Measurements from ENCODE around the gene IGFBPL1. TPM values are rescaled to one million over a fixed set of nuclear protein-coding genes. Genes with fewer than 3 reads are reported as not detected.

IGFBPL1 gene
- total RNA-seq, 1 donor from 2014 or later: 26.7 TPM

GRCh38 chr9:38376021-38376670 lies 48.1 kb downstream of the IGFBPL1 start:
- TF ChIP-seq CTCF (conservative IDR thresholded peaks at IDR 0.05): no peak
- H3K27ac Mint-ChIP-seq: no peak overlapping the region
- H3K36me3 Mint-ChIP-seq: no peaks in the 10 kb centered on the region
- no peak overlapping the region for H3K4me3 Mint-ChIP-seq
- H3K4me1 Mint-ChIP-seq (ENCODE audit: unreplicated experiment): peaks cover 24% of the 10 kb centered on the region
- no peak for DNase-seq (ENCODE audit: extremely low spot score, unreplicated experiment)
- no peaks in the 10 kb centered on the region for H3K9me3 Mint-ChIP-seq
- H3K27me3 Mint-ChIP-seq: peaks cover 6% of the 10 kb centered on the region

GRCh38 chr9:38375572-38375963 lies 48.7 kb downstream of the IGFBPL1 start:
- DNase-seq (ENCODE audit: extremely low spot score, unreplicated experiment): no peak
- Mint-ChIP-seq H3K4me1 (ENCODE audit: unreplicated experiment) (peaks cover 18% of the 10 kb centered on the region), H3K9me3 (no peaks in the 10 kb centered on the region), H3K27me3 (peaks cover 9% of the 10 kb centered on the region), H3K36me3 (no peaks in the 10 kb centered on the region), H3K4me3 (no peak overlapping the region), H3K27ac (no peak overlapping the region)
- no peak for TF ChIP-seq CTCF (conservative IDR thresholded peaks at IDR 0.05)

GRCh38 chr9:38374847-38375571 lies 49.2 kb downstream of the IGFBPL1 start:
- no peaks in the 10 kb centered on the region for H3K36me3 Mint-ChIP-seq
- TF ChIP-seq CTCF (conservative IDR thresholded peaks at IDR 0.05): no peak
- no peak overlapping the region for H3K27ac Mint-ChIP-seq
- H3K9me3 Mint-ChIP-seq: no peaks in the 10 kb centered on the region
- H3K4me1 Mint-ChIP-seq (ENCODE audit: unreplicated experiment): peaks cover 14% of the 10 kb centered on the region
- peaks cover 9% of the 10 kb centered on the region for H3K27me3 Mint-ChIP-seq
- H3K4me3 Mint-ChIP-seq: peak overlapping the region; percentile 44
- no peak for DNase-seq (ENCODE audit: extremely low spot score, unreplicated experiment)

GRCh38 chr9:38373679-38374078 lies 50.6 kb downstream of the IGFBPL1 start:
- Mint-ChIP-seq H3K9me3 (no peaks in the 10 kb centered on the region), H3K4me1 (ENCODE audit: unreplicated experiment) (peaks cover 13% of the 10 kb centered on the region), H3K27me3 (peaks cover 12% of the 10 kb centered on the region), H3K4me3 (no peak overlapping the region), H3K36me3 (no peaks in the 10 kb centered on the region), H3K27ac (no peak overlapping the region)
- no peak for TF ChIP-seq CTCF (conservative IDR thresholded peaks at IDR 0.05)
- DNase-seq (ENCODE audit: extremely low spot score, unreplicated experiment): no peak

GRCh38 chr9:38372762-38373619 lies 51.3 kb downstream of the IGFBPL1 start:
- H3K4me1 Mint-ChIP-seq (ENCODE audit: unreplicated experiment): peaks cover 13% of the 10 kb centered on the region
- H3K4me3 Mint-ChIP-seq: no peak overlapping the region
- H3K36me3 Mint-ChIP-seq: no peaks in the 10 kb centered on the region
- DNase-seq (ENCODE audit: extremely low spot score, unreplicated experiment): no peak
- H3K9me3 Mint-ChIP-seq: no peaks in the 10 kb centered on the region
- TF ChIP-seq CTCF (conservative IDR thresholded peaks at IDR 0.05): no peak
- no peak overlapping the region for H3K27ac Mint-ChIP-seq
- H3K27me3 Mint-ChIP-seq: peaks cover 12% of the 10 kb centered on the region

Measured in type B pancreatic cell (in vitro differentiated cells).